NCI-H2196 (cell line): ENCODE measurements around the gene UBA5.
"Not testable (repeated sequence)": the region's sequence is repeated elsewhere in the genome, so short reads cannot be mapped to it uniquely, and the experiment has no call there.

ENCODE experiments used
- DNase-seq: peaks from one replicate; lab custom pipeline; 2025; ENCODE audit not compliant: unreplicated experiment; lab: John Stamatoyannopoulos, UW

The UBA5 gene

GRCh38 chr3:132660052-132660810, at the start of gene UBA5:
UBA5 (plus strand) TSS chr3:132660329; CDS start chr3:132660538, 209 bp downstream.
- peak; percentile 82 for DNase-seq

GRCh38 chr3:132615301-132615700, 44.8 kb upstream of the UBA5 start:
- DNase-seq: not testable (repeated sequence)

- DNase-seq: no peak
Measured at GRCh38 chr3:132615881-132616280, 44.2 kb upstream of the UBA5 start.

GRCh38 chr3:132616780-132617179, 43.3 kb upstream of the UBA5 start:
- DNase-seq: no peak

GRCh38 chr3:132622148-132622547, 38.0 kb upstream of the UBA5 start:
- DNase-seq: no peak

GRCh38 chr3:132622761-132623160, 37.4 kb upstream of the UBA5 start:
- DNase-seq: no peak

GRCh38 chr3:132623646-132624045, 36.5 kb upstream of the UBA5 start:
- DNase-seq: peak; percentile 45

- no peak for DNase-seq
Measured at GRCh38 chr3:132624790-132625189, 35.3 kb upstream of the UBA5 start.

GRCh38 chr3:132625613-132626012, 34.5 kb upstream of the UBA5 start:
- no peak for DNase-seq

GRCh38 chr3:132626955-132627354, 33.2 kb upstream of the UBA5 start:
- no peak for DNase-seq

GRCh38 chr3:132628157-132628556, 32.0 kb upstream of the UBA5 start:
- no peak for DNase-seq

GRCh38 chr3:132629928-132630327, 30.2 kb upstream of the UBA5 start:
- DNase-seq: no peak

GRCh38 chr3:132630612-132631011, 29.5 kb upstream of the UBA5 start:
- no peak for DNase-seq

GRCh38 chr3:132635052-132635451, 25.1 kb upstream of the UBA5 start:
- DNase-seq: no peak

GRCh38 chr3:132637590-132637989, 22.5 kb upstream of the UBA5 start:
- no peak for DNase-seq

GRCh38 chr3:132638706-132639105, 21.4 kb upstream of the UBA5 start:
- no peak for DNase-seq

- DNase-seq: not testable (repeated sequence)
Measured at GRCh38 chr3:132641427-132641826, 18.7 kb upstream of the UBA5 start.

- DNase-seq: peak; percentile 71
Measured at GRCh38 chr3:132641837-132642538, 18.1 kb upstream of the UBA5 start.

GRCh38 chr3:132642539-132642847, 17.6 kb upstream of the UBA5 start:
- DNase-seq: no peak

- DNase-seq: peak; percentile 10
Measured at GRCh38 chr3:132643366-132643765, 16.8 kb upstream of the UBA5 start.

GRCh38 chr3:132645058-132645457, 15.1 kb upstream of the UBA5 start:
- no peak for DNase-seq

GRCh38 chr3:132650153-132650552, 10.0 kb upstream of the UBA5 start:
- DNase-seq: no peak
